B cell (primary cell): ENCODE data around the gene MAP3K5. TPM values are rescaled to one million over a fixed set of nuclear protein-coding genes. Genes with fewer than 3 reads are reported as not detected.

Experiments used
- ATAC-seq: fragments of 200-7000 bp; cut with Tn5 transposase; one replicate; pipeline ENCODE4 v1.10.0; 2021; ENCODE audit warnings: low read depth, mild to moderate bottlenecking, moderate number of reproducible peaks, moderate library complexity
- CTCF ChIA-PET: fragments of 350-600 bp; sonication (Branson Sonifier 250); formaldehyde crosslinking; loops from one replicate; lab custom pipeline; 2021; ENCODE audit warnings: antibody characterized with exemption, inconsistent platforms; lab: Charles Lee
- POLR2A ChIA-PET: fragments of 350-600 bp; sonication (Branson Sonifier 250); formaldehyde crosslinking; loops from one replicate; lab custom pipeline; 2021; ENCODE audit warnings: antibody characterized with exemption; lab: Charles Lee
- DNase-seq: peaks from one replicate; pipeline ENCODE4 v3.0.0; 2013
- H2AFZ ChIP-seq: 2 replicates; pipeline ENCODE4 v1.6.1; 2012; ENCODE audit warnings: mild to moderate bottlenecking, low read depth, low read length; ENCODE audit not compliant: insufficient read depth, poor library complexity, severe bottlenecking
- H3K27ac ChIP-seq, 2 donors: 1 replicate in 1 of 2; 2 replicates in 1 of 2; pipeline ENCODE4 v1.5.1; 2012 to 2013; ENCODE audit warnings: low read length in 2 of 2, mild to moderate bottlenecking in 2 of 2, moderate library complexity in 1 of 2
- H3K27me3 ChIP-seq, 4 experiments: fragments of 200-600 bp in 1 of 4; sonication (generic) in 1 of 4; replicated peaks in 1 of 4; 1 replicate in 2 of 4; 2 replicates in 2 of 4; pipeline versions ENCODE4 v1.6.1 to v1.7.0; 2013 to 2016; ENCODE audit warnings: low read length in 3 of 4, mild to moderate bottlenecking in 2 of 4, mixed read lengths in 1 of 4, moderate library complexity in 1 of 4; ENCODE audit not compliant: insufficient read depth in 4 of 4, control insufficient read depth in 3 of 4; ENCODE audit errors: control extremely low read depth in 1 of 4
- H3K36me3 ChIP-seq, 2 experiments: replicated peaks in 1 of 2; 1 replicate in 1 of 2; 2 replicates in 1 of 2; pipeline versions ENCODE4 v1.6.1 to v1.7.1; 2013; ENCODE audit warnings: low read length in 1 of 2; ENCODE audit not compliant: insufficient read depth in 2 of 2, control insufficient read depth in 1 of 2; ENCODE audit errors: control extremely low read depth in 1 of 2, extremely low read depth in 1 of 2
- H3K4me1 ChIP-seq, 2 donors: fragments of 200-600 bp in 1 of 2; sonication (generic) in 1 of 2; 1 replicate in 1 of 2; 2 replicates in 1 of 2; pipeline versions ENCODE4 v1.5.1 to v1.6.1; 2013 to 2017; ENCODE audit warnings: low read length in 2 of 2; ENCODE audit not compliant: control insufficient read depth in 2 of 2, insufficient read depth in 2 of 2
- H3K4me2 ChIP-seq: replicated peaks from 2 replicates; pipeline ENCODE3; 2012; ENCODE audit warnings: mild to moderate bottlenecking, low read depth, low read length; ENCODE audit not compliant: poor library complexity, severe bottlenecking
- H3K4me3 ChIP-seq, 5 experiments: fragments of 200-600 bp in 1 of 5; sonication (generic) in 1 of 5; 1 replicate in 3 of 5; 2 replicates in 2 of 5; pipeline versions ENCODE4 v1.5.1 to v1.7.0; 2011 to 2016; ENCODE audit warnings: low read length in 4 of 5, mild to moderate bottlenecking in 4 of 5, low read depth in 2 of 5, control low read depth in 1 of 5, moderate library complexity in 1 of 5; ENCODE audit not compliant: insufficient read depth in 1 of 5; ENCODE audit errors: control extremely low read depth in 1 of 5, extremely low read depth in 1 of 5
- H3K79me2 ChIP-seq: fragments of 200-600 bp; sonication (generic); one replicate; pipeline ENCODE4 v1.6.0; 2016; ENCODE audit warnings: low read length; ENCODE audit not compliant: control insufficient read depth, insufficient read depth
- H3K9ac ChIP-seq: fragments of 200-600 bp; sonication (generic); 2 replicates; pipeline ENCODE4 v1.6.1; 2017; ENCODE audit warnings: mild to moderate bottlenecking, low read length, moderate library complexity
- H3K9me3 ChIP-seq, 3 donors: one replicate each; pipeline versions ENCODE4 v1.6.1 to v1.7.1; 2013; ENCODE audit warnings: low read length in 2 of 3; ENCODE audit not compliant: control insufficient read depth in 2 of 3, insufficient read depth in 1 of 3; ENCODE audit errors: control extremely low read depth in 1 of 3
- H4K20me1 ChIP-seq: 2 replicates; pipeline ENCODE4 v1.6.0; 2012; ENCODE audit warnings: mild to moderate bottlenecking, low read length; ENCODE audit not compliant: insufficient read depth, control insufficient read depth, poor library complexity, severe bottlenecking
- H3K27ac Mint-ChIP-seq: one replicate; pipeline ENCODE4 v1.8.0; 2021; ENCODE audit warnings: mixed read lengths
- H3K27me3 Mint-ChIP-seq: one replicate; pipeline ENCODE4 v1.8.0; 2021; ENCODE audit warnings: mixed read lengths
- H3K4me1 Mint-ChIP-seq: one replicate; pipeline ENCODE4 v1.8.0; 2021; ENCODE audit warnings: mixed read lengths
- H3K4me3 Mint-ChIP-seq: one replicate; pipeline ENCODE4 v1.8.0; 2021; ENCODE audit warnings: mixed read lengths
- H3K9me3 Mint-ChIP-seq: one replicate; pipeline ENCODE4 v1.8.0; 2022; ENCODE audit warnings: mixed read lengths; ENCODE audit not compliant: insufficient read depth
- EZH2 ChIP-seq: IDR thresholded peaks from 2 replicates; pipeline ENCODE4 v1.6.1; 2012; ENCODE audit warnings: borderline replicate concordance, low read depth, mild to moderate bottlenecking, moderate library complexity, low read length; ENCODE audit not compliant: insufficient read depth, poor library complexity, severe bottlenecking
- WGBS: methylation state at CpG from one replicate; pipeline ENCODE4 v1.1.5; 2013; ENCODE audit warnings: missing lambda C conversion rate; ENCODE audit not compliant: insufficient coverage; 5-methylcytosine and 5-hydroxymethylcytosine counted together
- intact Hi-C: fragments of 100-400 bp; cut with micrococcal nuclease; formaldehyde crosslinking; loops from one replicate; pipeline ENCODE4 v1.10.0; 2022
- polyA minus RNA-seq: library from RNA; depleted of rRNA, polyadenylated mRNA; stranded (reverse); fragments of >200 nt; gene quantifications from 2 replicates; pipeline ENCODE4 v1.2.3, GENCODE V29; 2012
- polyA plus RNA-seq: library from polyadenylated mRNA; depleted of rRNA; stranded (reverse); fragments of >200 nt; gene quantifications from 2 replicates; pipeline ENCODE4 v1.2.3, GENCODE V29; 2012
- total RNA-seq, 2 donors: library from RNA; stranded (reverse); fragments of 120-200 nt in 1 of 2; gene quantifications; 1 replicate in 1 of 2; 2 replicates in 1 of 2; pipeline versions ENCODE4 v1.2.3 to v1.2.4, GENCODE V29; 2013 to 2022
- TF ChIP-seq, protein P1 (sequence below): fragments of 200-600 bp; IDR thresholded peaks from one replicate; pipeline ENCODE4 v1.8.0; 2022; ENCODE audit warnings: antibody characterized with exemption, mild to moderate bottlenecking

Gene MAP3K5, protein sequence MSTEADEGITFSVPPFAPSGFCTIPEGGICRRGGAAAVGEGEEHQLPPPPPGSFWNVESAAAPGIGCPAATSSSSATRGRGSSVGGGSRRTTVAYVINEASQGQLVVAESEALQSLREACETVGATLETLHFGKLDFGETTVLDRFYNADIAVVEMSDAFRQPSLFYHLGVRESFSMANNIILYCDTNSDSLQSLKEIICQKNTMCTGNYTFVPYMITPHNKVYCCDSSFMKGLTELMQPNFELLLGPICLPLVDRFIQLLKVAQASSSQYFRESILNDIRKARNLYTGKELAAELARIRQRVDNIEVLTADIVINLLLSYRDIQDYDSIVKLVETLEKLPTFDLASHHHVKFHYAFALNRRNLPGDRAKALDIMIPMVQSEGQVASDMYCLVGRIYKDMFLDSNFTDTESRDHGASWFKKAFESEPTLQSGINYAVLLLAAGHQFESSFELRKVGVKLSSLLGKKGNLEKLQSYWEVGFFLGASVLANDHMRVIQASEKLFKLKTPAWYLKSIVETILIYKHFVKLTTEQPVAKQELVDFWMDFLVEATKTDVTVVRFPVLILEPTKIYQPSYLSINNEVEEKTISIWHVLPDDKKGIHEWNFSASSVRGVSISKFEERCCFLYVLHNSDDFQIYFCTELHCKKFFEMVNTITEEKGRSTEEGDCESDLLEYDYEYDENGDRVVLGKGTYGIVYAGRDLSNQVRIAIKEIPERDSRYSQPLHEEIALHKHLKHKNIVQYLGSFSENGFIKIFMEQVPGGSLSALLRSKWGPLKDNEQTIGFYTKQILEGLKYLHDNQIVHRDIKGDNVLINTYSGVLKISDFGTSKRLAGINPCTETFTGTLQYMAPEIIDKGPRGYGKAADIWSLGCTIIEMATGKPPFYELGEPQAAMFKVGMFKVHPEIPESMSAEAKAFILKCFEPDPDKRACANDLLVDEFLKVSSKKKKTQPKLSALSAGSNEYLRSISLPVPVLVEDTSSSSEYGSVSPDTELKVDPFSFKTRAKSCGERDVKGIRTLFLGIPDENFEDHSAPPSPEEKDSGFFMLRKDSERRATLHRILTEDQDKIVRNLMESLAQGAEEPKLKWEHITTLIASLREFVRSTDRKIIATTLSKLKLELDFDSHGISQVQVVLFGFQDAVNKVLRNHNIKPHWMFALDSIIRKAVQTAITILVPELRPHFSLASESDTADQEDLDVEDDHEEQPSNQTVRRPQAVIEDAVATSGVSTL (N-terminal part only)
- total RNA-seq (34.1 and 35.1 TPM in 2 replicates), polyA plus RNA-seq (5.7 and 8.0 TPM in 2 replicates), polyA minus RNA-seq (26.5 and 27.9 TPM in 2 replicates)
- total RNA-seq (2013), result 30.6 TPM

DNA sequence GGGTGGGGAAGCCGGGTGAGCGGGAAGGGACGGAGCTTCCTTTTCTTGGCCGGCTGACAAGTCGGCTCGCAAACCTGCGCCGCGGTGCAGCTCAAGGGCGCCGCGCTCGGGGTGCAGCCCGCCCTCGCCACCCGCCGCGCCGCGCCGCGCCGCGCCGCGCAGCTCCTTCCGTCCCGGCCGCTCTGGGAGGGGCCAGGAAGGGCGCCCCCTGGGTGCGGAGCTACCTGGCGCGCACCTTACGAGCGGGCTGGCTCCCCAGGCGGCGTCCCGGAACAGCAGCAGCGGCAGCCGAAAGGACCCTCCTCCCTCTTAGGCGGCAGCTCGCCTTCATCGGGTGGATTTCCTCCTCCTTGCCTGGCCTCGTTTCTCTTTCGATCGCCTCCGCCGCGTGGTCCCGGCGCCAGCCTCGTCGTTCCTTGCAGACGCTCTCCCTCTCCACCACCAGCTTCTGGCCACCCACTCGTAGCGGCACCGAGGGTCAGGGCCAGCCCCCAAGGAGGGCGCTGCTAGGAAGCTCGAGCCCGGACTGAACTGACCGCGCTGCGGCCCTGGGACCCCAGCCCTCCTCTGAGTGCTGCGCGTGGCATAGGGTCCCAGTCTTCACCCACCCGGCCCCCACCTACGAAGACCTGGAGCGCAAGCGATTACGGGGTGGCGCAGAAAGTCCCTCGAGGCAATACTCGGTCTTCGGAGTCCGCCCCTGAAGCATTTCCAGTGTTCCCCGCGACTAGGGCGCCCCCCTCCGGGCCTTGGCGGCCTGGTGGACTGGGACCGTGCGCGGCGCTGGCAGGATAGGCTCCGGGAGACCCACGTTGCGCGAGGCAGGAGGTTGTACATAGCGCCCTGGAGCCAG is at the start of gene MAP3K5:
Gene MAP3K5 (minus strand): TSS at position 68 of the 853 bp plus-strand sequence. CDS start 320 bp downstream, outside the sequence.
- no peaks in the 10 kb centered on the region for H3K27me3 Mint-ChIP-seq
- Histone ChIP-seq H3K9me3 (peaks cover 0 to 7% (median 3%) of the 10 kb centered on the region in 3 donors), H3K4me1 (peaks cover 35 to 36% of the 10 kb centered on the region in 2 donors), H2AFZ (peak within 1 kb of the TSS; percentile 95), H3K4me2 (peak within 1 kb of the TSS; percentile 86), H3K36me3 (no peaks in the 10 kb centered on the region), H3K79me2 (peaks cover 30% of the 10 kb centered on the region), H3K27ac (peak within 1 kb of the TSS; percentile 95 to 98), H3K9ac (peak within 1 kb of the TSS; percentile 96), H3K4me3 (peak within 1 kb of the TSS; percentile 81 to 99 (median 96)), H4K20me1 (no peaks in the 10 kb centered on the region), H3K27me3 (no peaks in the 10 kb centered on the region)
- peak within 1 kb of the TSS; percentile 95 for H3K27ac Mint-ChIP-seq
- ATAC-seq, result peak; percentile 68
- H3K4me1 Mint-ChIP-seq, result peaks cover 39% of the 10 kb centered on the region
- WGBS, result under 1% methylated on average over 89 of the region's 89 CpGs
- peaks cover 3% of the 10 kb centered on the region for H3K9me3 Mint-ChIP-seq
- TF ChIP-seq EZH2, result no peak
- TF ChIP-seq, protein P1, sequence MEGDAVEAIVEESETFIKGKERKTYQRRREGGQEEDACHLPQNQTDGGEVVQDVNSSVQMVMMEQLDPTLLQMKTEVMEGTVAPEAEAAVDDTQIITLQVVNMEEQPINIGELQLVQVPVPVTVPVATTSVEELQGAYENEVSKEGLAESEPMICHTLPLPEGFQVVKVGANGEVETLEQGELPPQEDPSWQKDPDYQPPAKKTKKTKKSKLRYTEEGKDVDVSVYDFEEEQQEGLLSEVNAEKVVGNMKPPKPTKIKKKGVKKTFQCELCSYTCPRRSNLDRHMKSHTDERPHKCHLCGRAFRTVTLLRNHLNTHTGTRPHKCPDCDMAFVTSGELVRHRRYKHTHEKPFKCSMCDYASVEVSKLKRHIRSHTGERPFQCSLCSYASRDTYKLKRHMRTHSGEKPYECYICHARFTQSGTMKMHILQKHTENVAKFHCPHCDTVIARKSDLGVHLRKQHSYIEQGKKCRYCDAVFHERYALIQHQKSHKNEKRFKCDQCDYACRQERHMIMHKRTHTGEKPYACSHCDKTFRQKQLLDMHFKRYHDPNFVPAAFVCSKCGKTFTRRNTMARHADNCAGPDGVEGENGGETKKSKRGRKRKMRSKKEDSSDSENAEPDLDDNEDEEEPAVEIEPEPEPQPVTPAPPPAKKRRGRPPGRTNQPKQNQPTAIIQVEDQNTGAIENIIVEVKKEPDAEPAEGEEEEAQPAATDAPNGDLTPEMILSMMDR, result peak; percentile 76
- DNase-seq, result peak; percentile 96
- ChIA-PET CTCF (interaction anchor here (0.5 to 8.7 kb wide), 83 partner anchors 9 to 542 kb away, joined by 3 to 433 read pairs (median 5); partner anchors contain the start of genes MAP7, MTFR2 and PEX7), POLR2A (interaction anchor here (0.6 to 2.9 kb wide), 17 partner anchors 25 to 503 kb away, joined by 3 to 21 read pairs (median 4); partner anchors contain the start of genes BCLAF1 and PEX7)
- H3K4me3 Mint-ChIP-seq, result peak within 1 kb of the TSS; percentile 95
- intact Hi-C loops, result loop anchor here (1.0 to 10.0 kb wide), 10 partner anchors 8 to 1074 kb away; partner anchors contain the start of genes PEX7, SLC35D3 and TNFAIP3
